SIG-M5 (cell line): ENCODE data around the gene OR8J1.
"Not testable (repeated sequence)": the region's sequence is repeated elsewhere in the genome, so short reads cannot be mapped to it uniquely, and the experiment has no call there.

Experiments used
- DNase-seq: peaks from one replicate; lab custom pipeline; 2025; lab: John Stamatoyannopoulos, UW

Gene OR8J1

GRCh38 chr11:56353991-56354390, at the start of gene OR8J1:
OR8J1 (plus strand) TSS chr11:56354291; CDS start chr11:56360247, 5,956 bp downstream.
- no peak for DNase-seq

DNA sequence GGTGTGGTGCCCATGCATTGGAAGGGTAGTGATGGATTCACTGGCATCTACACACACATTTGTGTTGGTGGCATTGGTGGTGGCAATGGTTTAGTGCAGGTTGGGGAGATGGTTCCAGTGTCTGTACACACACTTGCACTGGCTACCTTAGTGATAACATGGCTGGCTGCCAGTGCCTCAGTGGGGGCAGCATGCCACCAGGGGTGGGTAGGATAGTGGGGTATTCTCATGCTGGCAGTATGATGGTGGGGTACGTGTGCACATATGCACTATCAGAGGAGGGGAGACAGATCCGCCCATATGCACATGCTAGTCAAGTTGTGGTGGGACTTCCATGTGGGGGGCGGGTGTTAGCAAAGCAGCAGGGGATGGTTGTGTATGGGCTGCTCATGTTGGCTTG, 46.3 kb upstream of the OR8J1 start:
- no peak for DNase-seq

DNA sequence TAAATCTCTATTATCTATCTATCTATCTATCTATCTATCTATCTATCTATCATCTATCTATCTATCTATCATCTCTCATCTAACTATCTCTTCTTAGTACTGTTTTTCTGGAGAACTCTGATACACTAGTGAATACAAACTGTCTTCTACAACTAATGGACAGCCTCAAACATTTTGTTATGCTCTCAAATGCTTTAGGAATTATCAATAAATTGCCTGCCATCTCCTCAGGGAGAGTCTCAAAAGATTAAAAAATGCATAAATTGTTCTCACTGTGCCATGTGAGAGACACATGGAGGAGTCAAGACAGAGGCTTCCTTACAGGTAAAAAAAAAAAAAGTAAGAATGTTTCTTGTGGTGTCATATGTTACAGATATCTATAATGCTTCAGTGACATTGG, 39.2 kb upstream of the OR8J1 start, which contains the start of gene OR8K3:
Gene OR8K3, plus strand, starts transcription at position 301 of the 400 bp plus-strand sequence. CDS start 3,163 bp downstream, outside the sequence.
- no peak for DNase-seq

GRCh38 chr11:56331861-56332491, 22.1 kb upstream of the OR8J1 start:
- DNase-seq = no peak

DNA sequence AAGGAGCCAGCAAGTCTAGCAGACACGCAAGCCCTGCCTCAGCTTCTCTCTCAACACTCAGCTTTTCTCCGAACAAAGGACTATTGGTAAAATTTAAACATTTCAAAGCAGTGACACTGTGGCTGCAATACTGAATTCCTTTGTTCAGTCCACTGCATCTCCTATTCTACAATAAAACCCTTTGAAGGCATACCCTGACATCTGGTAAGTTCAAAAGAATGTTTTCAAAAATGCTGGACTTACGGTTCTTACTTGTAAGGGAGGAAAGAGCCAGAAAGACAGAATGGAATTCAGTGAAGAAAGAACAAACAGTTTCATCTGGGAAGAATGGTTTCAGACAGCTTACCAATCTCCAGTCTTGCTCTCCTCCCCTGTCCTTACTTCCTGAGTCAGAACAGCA, 20.9 kb upstream of the OR8J1 start:
- DNase-seq = no peak

DNA sequence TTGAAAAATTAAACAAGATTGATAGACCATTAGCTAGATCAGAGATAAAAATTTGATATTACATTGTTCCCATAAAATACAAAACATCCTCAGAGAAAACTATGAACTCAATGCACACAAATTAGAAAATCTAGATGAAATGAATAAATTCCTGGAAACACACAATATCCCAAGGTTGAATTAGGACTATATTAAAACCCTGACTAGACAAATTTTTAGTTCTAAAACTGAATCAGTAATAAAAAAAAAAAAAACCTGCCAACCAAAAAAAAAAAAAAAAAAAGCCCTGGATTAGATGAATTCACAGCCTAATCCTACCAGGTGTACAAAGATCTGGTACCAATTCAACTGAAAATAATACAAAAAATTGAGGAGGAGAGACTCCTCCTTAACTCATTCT, 13.8 kb upstream of the OR8J1 start:
- DNase-seq = no peak

GRCh38 chr11:56345739-56346138, 8.4 kb upstream of the OR8J1 start, which contains the start of gene OR8K1:
OR8K1 (plus strand) TSS chr11:56346039; CDS start chr11:56346039, 0 bp downstream.
- no peak for DNase-seq

GRCh38 chr11:56375324-56375723, 21.2 kb downstream of the OR8J1 start, which contains the start of gene OR8U1:
OR8U1 (plus strand) TSS chr11:56375624; CDS start chr11:56375624, 0 bp downstream.
- no peak for DNase-seq

DNA sequence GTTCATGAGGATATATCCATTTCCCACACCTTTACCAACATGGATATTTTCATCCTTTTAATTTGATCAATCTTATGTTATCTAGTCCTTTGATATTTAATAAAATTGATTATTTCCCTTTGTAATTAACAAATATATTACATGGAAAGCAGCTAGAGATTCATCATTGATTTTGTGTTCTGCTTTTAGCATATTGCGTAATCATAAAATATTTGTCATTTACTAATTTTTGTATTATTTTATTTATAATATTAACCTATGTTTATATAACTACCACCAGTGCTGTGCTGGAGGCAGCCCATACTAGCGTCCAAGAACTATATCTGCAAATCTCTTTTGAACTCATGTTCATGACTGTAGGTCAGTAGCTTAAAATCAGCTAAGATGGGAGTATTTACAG, 26.0 kb downstream of the OR8J1 start:
- no peak for DNase-seq

GRCh38 chr11:56394381-56394780, 40.3 kb downstream of the OR8J1 start:
- DNase-seq = no peak

GRCh38 chr11:56396047-56396446, 42.0 kb downstream of the OR8J1 start:
- no peak for DNase-seq

DNA sequence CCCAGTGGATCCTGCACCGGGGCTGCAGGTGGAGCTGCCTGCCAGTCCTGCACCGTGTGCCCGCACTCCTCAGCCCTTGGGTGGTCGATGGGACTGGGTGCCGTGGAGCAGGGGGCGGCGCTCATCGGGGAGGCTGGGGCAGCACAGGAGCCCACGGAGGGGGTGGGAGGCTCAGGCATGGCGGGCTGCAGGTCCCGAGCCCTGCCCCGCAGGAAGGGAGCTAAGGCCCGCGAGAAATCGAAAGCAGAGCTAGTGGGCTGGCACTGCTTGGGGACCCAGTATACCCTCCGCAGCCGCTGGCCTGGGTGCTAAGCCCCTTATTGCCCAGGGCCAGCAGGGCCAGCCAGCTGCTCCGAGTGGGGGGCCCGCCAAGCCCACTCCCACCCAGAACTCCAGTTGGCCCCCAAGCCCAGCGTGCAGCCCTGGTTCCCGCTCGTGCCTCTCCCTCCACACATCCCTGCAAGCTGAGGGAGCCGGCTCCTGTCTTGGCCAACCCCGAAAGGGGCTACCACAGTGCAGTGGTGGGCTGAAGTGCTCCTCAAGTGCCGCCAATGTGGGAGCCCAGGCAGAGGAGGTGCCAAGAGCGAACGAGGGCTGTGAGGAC, 47.9 kb downstream of the OR8J1 start:
- DNase-seq = not testable (repeated sequence)

DNA sequence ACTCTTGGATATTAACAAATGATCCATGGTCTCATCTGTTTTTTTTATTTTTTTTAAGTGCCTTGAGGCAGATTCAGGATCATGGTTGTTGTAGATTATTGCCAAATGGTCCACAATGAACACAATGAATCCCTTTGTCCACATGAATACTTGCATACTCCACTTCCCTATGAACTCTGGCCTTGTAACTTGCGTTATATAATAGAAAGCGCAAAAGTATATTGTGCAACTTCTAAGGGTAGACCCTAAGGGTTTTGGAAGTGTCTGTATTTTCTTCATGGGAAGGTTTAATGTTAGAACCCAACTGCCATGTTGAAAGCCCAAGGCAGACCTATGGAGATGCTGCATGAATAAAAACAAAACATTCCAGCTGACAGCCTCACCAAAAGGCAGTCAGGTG, 50.3 kb downstream of the OR8J1 start:
- no peak for DNase-seq

- no peak for DNase-seq
Observed at GRCh38 chr11:56410801-56411200, 56.7 kb downstream of the OR8J1 start.
